ENCODE data around the gene S100A1.

DNA sequence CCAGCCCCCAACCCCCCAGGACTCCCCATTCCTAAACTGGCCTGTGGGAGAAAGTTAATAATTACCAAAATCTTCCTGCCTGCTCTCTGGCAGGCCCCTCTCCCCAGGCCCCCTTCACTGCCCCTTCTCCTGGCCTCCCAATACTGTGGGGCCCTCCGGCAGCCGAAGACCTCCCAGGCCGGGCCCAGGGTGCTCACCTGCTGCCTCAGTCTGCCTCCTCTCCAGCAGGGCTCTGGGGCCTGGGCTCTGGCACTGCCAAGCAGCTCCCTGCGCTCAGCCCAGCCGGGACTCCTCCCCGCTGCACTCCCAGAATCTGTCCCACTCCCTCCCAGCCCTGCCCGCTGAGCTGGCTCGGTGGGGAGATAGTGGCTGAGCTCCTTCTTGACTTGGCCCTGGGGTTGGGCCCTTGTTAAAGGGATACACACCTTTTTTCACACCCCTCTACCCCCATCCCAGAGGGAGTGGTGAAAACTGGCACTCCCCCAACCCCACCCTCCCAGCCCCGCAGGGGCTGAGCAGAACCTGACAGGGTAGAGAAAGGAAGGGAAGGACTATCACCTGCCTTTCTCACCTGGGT, 15.4 kb upstream of the S100A1 start, which contains the start of gene S100A16:
- TF ChIP-seq POLR2AphosphoS5 (IDR thresholded peaks at IDR 0.05; ENCODE audit: low read depth, low read length), result no peak
- no peak for TF ChIP-seq POLR2A (IDR thresholded peaks at IDR 0.05; ENCODE audit: low read depth, low read length)
- no peak for TF ChIP-seq TAF1 (IDR thresholded peaks at IDR 0.05; ENCODE audit: borderline replicate concordance, low read depth, low read length)
